HepG2 (cell line): ENCODE data around the gene PTF1A. TPM values are rescaled to one million over a fixed set of nuclear protein-coding genes. Genes with fewer than 3 reads are reported as not detected.

Source experiments
- ATAC-seq: fragments of 200-7000 bp; cut with Tn5 transposase; 3 replicates; pipeline ENCODE4 v1.9.1; 2020; ENCODE audit warnings: mild to moderate bottlenecking, moderate library complexity
- BruUV-seq: library from RNA; stranded (reverse); fragments of 400-500 nt; replicated peaks from 2 replicates; lab custom pipeline; 2021; lab: Mats Ljungman, UMichigan
- CTCF ChIA-PET: fragments of 300-600 bp; formaldehyde crosslinking; extraction: SDS; loops from one replicate; lab custom pipeline; 2021; ENCODE audit warnings: low total read pairs, inconsistent platforms, low intra/inter-chr PET ratio; lab: Yijun Ruan, JAX
- POLR2A ChIA-PET: fragments of 350-600 bp; sonication (Branson Sonifier 250); formaldehyde crosslinking; loops from one replicate; lab custom pipeline; 2020; ENCODE audit warnings: antibody characterized with exemption, inconsistent platforms; lab: Yijun Ruan, JAX
- DNase-seq: peaks from one replicate; pipeline ENCODE4 v3.0.0-alpha.2; 2015; ENCODE audit warnings: low spot score
- FAIRE-seq: peaks from 3 replicates; lab custom pipeline; 2011; peaks lifted over from hg19 to GRCh38; lab: Jason Lieb, UNC
- H2AFZ ChIP-seq: one replicate; pipeline ENCODE4 v1.6.1; 2011; ENCODE audit warnings: low read length, inconsistent platforms
- H3K27ac ChIP-seq: fragments of 300-600 bp; 3 replicates; pipeline ENCODE4 v1.8.0; 2011; ENCODE audit warnings: mixed run types, mild to moderate bottlenecking, mixed read lengths, low read length, inconsistent platforms; ENCODE audit not compliant: insufficient read depth; ENCODE audit errors: extremely low read length
- H3K27me3 ChIP-seq, 2 experiments: fragments of 200-600 bp in 1 of 2; 2 replicates in 1 of 2; 3 replicates in 1 of 2; pipeline versions ENCODE4 v1.6.0 to v1.8.0; 2011; ENCODE audit warnings: low read length in 2 of 2, mild to moderate bottlenecking in 2 of 2, moderate library complexity in 2 of 2, inconsistent platforms in 1 of 2; ENCODE audit not compliant: insufficient read depth in 2 of 2, control insufficient read depth in 1 of 2
- H3K36me3 ChIP-seq, 2 experiments: fragments of 200-600 bp in 1 of 2; replicated peaks in 1 of 2; 2 replicates in 1 of 2; 3 replicates in 1 of 2; pipeline versions ENCODE4 v1.5.1 to v1.8.0; 2011; ENCODE audit warnings: low read length in 2 of 2, inconsistent platforms in 1 of 2; ENCODE audit not compliant: insufficient read depth in 2 of 2, control insufficient read depth in 1 of 2
- H3K4me1 ChIP-seq: 2 replicates; pipeline ENCODE4 v1.5.1; 2012; ENCODE audit warnings: low read length, inconsistent platforms; ENCODE audit not compliant: insufficient read depth
- H3K4me2 ChIP-seq: 2 replicates; pipeline ENCODE4 v1.6.0; 2011; ENCODE audit warnings: low read depth, low read length, inconsistent platforms
- H3K4me3 ChIP-seq, 3 experiments: fragments of 200-600 bp in 1 of 3; sonication (generic), shearing (Covaris generic) in 1 of 3; replicated peaks in 1 of 3; 2 replicates each; pipeline ENCODE4 v1.5.1; 2011 to 2016; ENCODE audit warnings: low read length in 3 of 3, inconsistent platforms in 2 of 3, low read depth in 2 of 3, mild to moderate bottlenecking in 2 of 3, control low read depth in 1 of 3, mixed read lengths in 1 of 3; ENCODE audit not compliant: insufficient read depth in 1 of 3
- H3K79me2 ChIP-seq: one replicate; pipeline ENCODE4 v1.6.1; 2011; ENCODE audit warnings: low read length, inconsistent platforms; ENCODE audit not compliant: insufficient read depth
- H3K9ac ChIP-seq: 2 replicates; pipeline ENCODE4 v1.6.0; 2011; ENCODE audit warnings: mild to moderate bottlenecking, low read depth, low read length, inconsistent platforms; ENCODE audit not compliant: insufficient read depth
- H3K9me3 ChIP-seq: 2 replicates; pipeline ENCODE4 v1.5.1; 2012; ENCODE audit warnings: mild to moderate bottlenecking, low read length
- H4K20me1 ChIP-seq: 2 replicates; pipeline ENCODE4 v1.6.0; 2011; ENCODE audit warnings: inconsistent platforms, mild to moderate bottlenecking, low read length, moderate library complexity; ENCODE audit not compliant: insufficient read depth
- ARID3A ChIP-seq: IDR thresholded peaks from 2 replicates; pipeline ENCODE4 v1.6.1; 2012; ENCODE audit warnings: low read depth, low read length, improper control_type of control experiment
- ARID4A ChIP-seq: sonication (generic); formaldehyde crosslinking; IDR thresholded peaks from 2 replicates; pipeline ENCODE4 v1.5.0; 2020; ENCODE audit warnings: mild to moderate bottlenecking, missing genetic modification reagents, borderline replicate concordance
- CHD4 ChIP-seq: fragments of 200-600 bp; sonication (generic); IDR thresholded peaks from 2 replicates; pipeline ENCODE4 v1.7.0; 2017; ENCODE audit warnings: mild to moderate bottlenecking, low read length, borderline replicate concordance
- EZH2 ChIP-seq: conservative IDR thresholded peaks from 2 replicates; pipeline ENCODE4 v1.6.1; 2012; ENCODE audit warnings: mild to moderate bottlenecking, low read depth, low read length, moderate library complexity
- HNRNPH1 ChIP-seq: fragments of 200-400 bp; formaldehyde crosslinking; optimal IDR thresholded peaks from 2 replicates; pipeline ENCODE3; 2017; ENCODE audit warnings: mild to moderate bottlenecking, low read depth, low read length
- IKZF5 ChIP-seq: IDR thresholded peaks from 2 replicates; pipeline ENCODE4 v1.6.1; 2018; ENCODE audit warnings: missing genetic modification reagents, mild to moderate bottlenecking, missing compliant biosample characterization
- MAFK ChIP-seq, 2 experiments: IDR thresholded peaks in 1 of 2; conservative IDR thresholded peaks in 1 of 2; 2 replicates each; pipeline ENCODE4 v1.6.1; 2011; ENCODE audit warnings: improper control_type of control experiment in 2 of 2, low read length in 2 of 2
- MEIS2 ChIP-seq: sonication (generic); formaldehyde crosslinking; IDR thresholded peaks from 2 replicates; pipeline ENCODE4 v1.9.0; 2021; ENCODE audit warnings: mild to moderate bottlenecking, missing genetic modification reagents
- POGZ ChIP-seq: sonication (generic); formaldehyde crosslinking; IDR thresholded peaks from 2 replicates; pipeline ENCODE4 v1.4.0; 2020; ENCODE audit warnings: mild to moderate bottlenecking, missing genetic modification reagents
- SETDB1 ChIP-seq: sonication (generic); formaldehyde crosslinking; IDR thresholded peaks from 2 replicates; pipeline ENCODE4 v1.5.1; 2020; ENCODE audit warnings: missing genetic modification reagents, mild to moderate bottlenecking, borderline replicate concordance
- SP2 ChIP-seq: sonication (generic); formaldehyde crosslinking; IDR thresholded peaks from 2 replicates; pipeline ENCODE4 v1.5.1; 2020; ENCODE audit warnings: mild to moderate bottlenecking, missing genetic modification reagents
- TEAD3 ChIP-seq: optimal IDR thresholded peaks from 2 replicates; pipeline ENCODE3; 2016; ENCODE audit warnings: borderline replicate concordance
- XRCC5 ChIP-seq: fragments of 200-400 bp; formaldehyde crosslinking; optimal IDR thresholded peaks from 2 replicates; pipeline ENCODE3; 2017; ENCODE audit warnings: mild to moderate bottlenecking, low read length
- ZSCAN22 ChIP-seq: sonication (generic); formaldehyde crosslinking; IDR thresholded peaks from 2 replicates; pipeline ENCODE4 v1.4.0; 2020; ENCODE audit warnings: mild to moderate bottlenecking, missing genetic modification reagents
- WGBS: methylation state at CpG from one replicate; pipeline ENCODE4 v1.1.6; 2017; ENCODE audit warnings: low lambda C conversion rate; 5-methylcytosine and 5-hydroxymethylcytosine counted together
- in situ Hi-C: cut with HindIII; loops from 2 replicates; pipeline ENCODE4 v1.10.0; 2017; ENCODE audit warnings: low pct_unique_long_range_greater_than_20kb; ENCODE audit not compliant: extremely low pct_ligation_motif_present
- intact Hi-C: fragments of 100-400 bp; cut with micrococcal nuclease; formaldehyde crosslinking; loops from one replicate; pipeline ENCODE4 v1.10.0; 2022; ENCODE audit not compliant: unreplicated experiment
- polyA plus RNA-seq, 8 experiments: library from polyadenylated mRNA; depleted of rRNA in 3 of 8; stranded (reverse) in 7 of 8; unstranded in 1 of 8; fragments of >200 nt; fragmentation: Illumina TruSeq in 4 of 8; extraction: Trizol in 4 of 8; gene quantifications; 2 replicates each; pipeline versions ENCODE4 v1.2.1 to v1.2.3, GENCODE V29; 2011 to 2016; ENCODE audit warnings: low read depth in 4 of 8, missing spikeins in 1 of 8, mixed read lengths in 1 of 8; ENCODE audit not compliant: insufficient read depth in 1 of 8
- total RNA-seq, 5 experiments: library from RNA; depleted of rRNA; stranded (reverse); fragments of >200 nt; fragmentation: Illumina TruSeq; extraction: Trizol; gene quantifications; 2 replicates each; pipeline ENCODE4 v1.2.3, GENCODE V29; 2016; ENCODE audit warnings: low read depth in 1 of 5
- TF ChIP-seq, protein P1 (sequence below): sonication (generic); formaldehyde crosslinking; IDR thresholded peaks from 2 replicates; pipeline ENCODE4 v1.9.0; 2021; ENCODE audit warnings: missing genetic modification reagents, mild to moderate bottlenecking, borderline replicate concordance

Gene PTF1A
- total and polyA plus RNA-seq, 2 of the 13 experiments (the other 11 are each of a cell fraction or from before 2014, with no cell fraction given), result not detected

DNA sequence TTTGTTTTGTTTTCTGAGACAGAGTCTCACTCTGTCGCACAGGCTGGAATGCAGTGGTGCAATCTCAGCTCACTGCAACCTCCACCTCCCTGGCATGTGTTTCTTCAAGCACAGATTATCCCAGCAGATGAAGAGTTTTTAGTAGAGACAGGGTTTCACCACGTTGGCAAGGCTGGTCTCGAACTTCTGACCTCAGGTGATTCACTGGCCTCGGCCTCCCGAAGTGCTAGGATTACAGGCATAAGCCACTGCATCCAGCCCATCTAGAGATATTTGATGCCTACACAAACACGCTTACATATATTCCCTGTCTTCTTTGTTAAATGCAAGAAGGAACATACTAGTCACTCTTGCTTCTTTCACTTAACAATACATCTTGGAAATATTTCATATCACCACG is 5.9 kb upstream of the PTF1A start (continued):
- TF ChIP-seq, protein P1, sequence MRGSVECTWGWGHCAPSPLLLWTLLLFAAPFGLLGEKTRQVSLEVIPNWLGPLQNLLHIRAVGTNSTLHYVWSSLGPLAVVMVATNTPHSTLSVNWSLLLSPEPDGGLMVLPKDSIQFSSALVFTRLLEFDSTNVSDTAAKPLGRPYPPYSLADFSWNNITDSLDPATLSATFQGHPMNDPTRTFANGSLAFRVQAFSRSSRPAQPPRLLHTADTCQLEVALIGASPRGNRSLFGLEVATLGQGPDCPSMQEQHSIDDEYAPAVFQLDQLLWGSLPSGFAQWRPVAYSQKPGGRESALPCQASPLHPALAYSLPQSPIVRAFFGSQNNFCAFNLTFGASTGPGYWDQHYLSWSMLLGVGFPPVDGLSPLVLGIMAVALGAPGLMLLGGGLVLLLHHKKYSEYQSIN (CRISPR knock-in tag), result no peak
- TF ChIP-seq IKZF5 (CRISPR knock-in tag) (no peak), SETDB1 (no peak), TEAD3 (CRISPR knock-in tag) (peak; percentile 71)

DNA sequence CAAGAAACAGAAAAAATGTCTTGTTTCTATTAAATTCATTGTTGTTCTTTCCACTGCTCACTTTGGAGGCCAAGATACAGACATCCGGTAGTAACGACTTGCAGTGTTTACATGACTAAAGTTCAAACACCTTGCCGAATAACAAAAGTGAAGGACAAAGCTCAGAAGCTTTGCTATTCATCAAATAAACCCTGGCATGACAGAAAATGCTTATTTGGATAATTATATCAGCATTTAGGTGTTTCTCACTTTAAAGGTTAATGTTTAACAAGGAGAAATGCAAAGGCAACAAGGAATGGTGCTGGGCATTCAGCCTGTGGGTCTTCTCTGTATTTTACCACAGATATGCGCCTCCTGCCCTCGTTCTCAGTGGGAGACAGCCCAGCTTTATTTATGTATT is 5.4 kb upstream of the PTF1A start:
- CTCF ChIA-PET, result no interaction called here
- H3K9ac ChIP-seq, result peak overlapping the region; percentile 59
- H4K20me1 ChIP-seq, result no peaks in the 10 kb centered on the region
- FAIRE-seq (peak; percentile 83), DNase-seq (peak; percentile 93), ATAC-seq (peak; percentile 89)
- peak overlapping the region; percentile 75 for H3K27ac ChIP-seq
- H3K79me2 ChIP-seq, result no peaks in the 10 kb centered on the region
- peaks cover 5 to 27% of the 10 kb centered on the region in 2 experiments for H3K27me3 ChIP-seq
- H3K36me3 ChIP-seq, result no peaks in the 10 kb centered on the region
- no peak overlapping the region for H2AFZ ChIP-seq
- POLR2A ChIA-PET, result interaction anchor here (0.6 to 1.3 kb wide), 4 partner anchors 15 to 1021 kb away, joined by 3 to 6 read pairs (median 3); no protein-coding TSS in a partner anchor
- H3K4me3 ChIP-seq, result peak overlapping the region in 1 of 3 experiments; percentile 54; a peak in 2 of 6 replicates
- H3K4me1 ChIP-seq, result peaks cover 53% of the 10 kb centered on the region
- in situ Hi-C loops, result no loop called here
- 1% methylated on average over 5 of the region's 5 CpGs for WGBS
- H3K9me3 ChIP-seq, result no peaks in the 10 kb centered on the region
- peak overlapping the region; percentile 78 for H3K4me2 ChIP-seq
- intact Hi-C loops, result no loop called here
- no TSS peak for BruUV-seq
- TF ChIP-seq XRCC5 (no peak), HNRNPH1 (no peak), MEIS2 (no peak), POGZ (CRISPR knock-in tag) (no peak; the same call in 1 of the 2 replicates), EZH2 (no peak), SP2 (no peak), MAFK (conservative IDR thresholded peaks at IDR 0.05 in 1 of 2, IDR thresholded peaks at IDR 0.05 in 1 of 2; ENCODE audit: low read length in 2 of 2) (peak; percentile 65 to 70), CHD4 (0 out of 2 replicates have a peak, but pooled peaks have one; percentile 19), ZSCAN22 (CRISPR knock-in tag) (no peak), ARID4A (CRISPR knock-in tag) (no peak), ARID3A (peak; percentile 88)
